HG03175 (cell line): ENCODE results near the gene ZNF423.

ENCODE experiments used
- ATAC-seq: cut with Tn5 transposase; IDR thresholded peaks from one replicate; pipeline ENCODE4 v1.9.1; 2021; ENCODE audit warnings: mild to moderate bottlenecking, moderate library complexity; ENCODE audit not compliant: unreplicated experiment

Gene ZNF423

DNA sequence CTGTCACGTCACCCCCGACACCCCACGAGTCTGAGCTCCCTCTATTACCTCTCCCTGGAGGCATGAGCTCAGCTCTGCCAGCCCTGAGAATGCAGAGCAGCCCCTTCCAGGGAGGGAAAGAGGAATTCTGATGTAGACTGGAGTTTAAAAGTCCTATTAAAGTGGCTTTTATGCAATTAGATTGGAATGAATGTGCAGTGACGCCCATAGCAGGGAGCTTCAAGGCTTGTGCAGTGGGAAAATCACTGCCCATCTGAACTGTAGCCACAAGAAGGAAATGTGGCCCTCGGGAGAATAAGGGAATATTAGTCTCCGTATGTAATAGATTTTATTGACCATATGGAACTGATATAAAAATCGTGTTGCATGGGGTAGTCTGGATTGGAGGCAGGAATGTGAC, 66.9 kb downstream of the ZNF423 start:
- ATAC-seq = no peak

DNA sequence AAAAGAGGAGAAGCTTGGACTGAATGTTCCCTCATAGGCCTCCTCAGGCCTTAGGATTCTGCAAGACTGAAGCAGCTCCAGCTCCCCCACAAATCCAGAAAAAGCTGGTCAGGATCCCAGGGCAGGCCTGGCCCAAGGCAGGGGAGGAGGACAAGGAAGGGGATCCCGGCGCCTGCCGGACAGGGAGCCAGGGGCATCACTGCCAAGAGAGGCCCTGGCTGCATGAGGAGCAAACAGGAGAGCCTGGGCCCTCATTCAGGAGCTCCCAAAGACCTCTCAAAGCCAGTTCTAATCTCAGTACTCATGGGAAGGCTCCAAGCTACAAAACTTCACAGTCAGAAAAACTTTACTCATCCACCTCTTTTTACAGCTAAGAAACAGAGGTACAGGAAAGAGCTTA, 67.3 kb downstream of the ZNF423 start:
- no peak for ATAC-seq

DNA sequence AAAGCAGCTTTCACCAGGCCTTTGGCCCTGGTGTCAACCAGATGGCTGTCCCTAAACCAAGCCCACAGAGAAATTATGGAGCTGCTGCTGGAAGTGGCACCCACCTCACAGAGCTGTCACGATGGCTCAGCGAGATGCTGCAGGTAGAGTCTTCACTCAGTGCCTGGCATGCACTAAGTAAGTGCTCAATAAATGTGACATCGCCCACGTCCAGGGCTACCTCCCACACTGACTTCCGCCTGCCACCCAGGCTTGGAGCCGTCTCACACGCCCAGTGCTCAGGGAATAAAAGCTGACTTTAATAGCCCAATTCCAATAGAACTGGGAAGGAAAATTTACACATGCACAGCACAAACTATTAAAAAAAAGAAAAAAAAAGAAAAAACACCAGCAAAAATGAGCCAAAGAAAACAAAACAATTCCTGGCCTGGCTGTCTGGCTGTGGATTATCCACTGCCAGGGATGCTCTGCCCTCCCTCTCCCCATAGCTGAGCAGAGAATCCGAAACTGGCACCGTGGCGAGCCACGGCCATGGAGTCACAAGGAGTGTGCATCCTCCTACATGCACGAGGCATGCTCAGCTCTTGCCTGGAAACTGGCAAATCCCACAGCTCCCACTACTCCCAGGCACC, 68.9 kb downstream of the ZNF423 start:
- ATAC-seq = no peak

DNA sequence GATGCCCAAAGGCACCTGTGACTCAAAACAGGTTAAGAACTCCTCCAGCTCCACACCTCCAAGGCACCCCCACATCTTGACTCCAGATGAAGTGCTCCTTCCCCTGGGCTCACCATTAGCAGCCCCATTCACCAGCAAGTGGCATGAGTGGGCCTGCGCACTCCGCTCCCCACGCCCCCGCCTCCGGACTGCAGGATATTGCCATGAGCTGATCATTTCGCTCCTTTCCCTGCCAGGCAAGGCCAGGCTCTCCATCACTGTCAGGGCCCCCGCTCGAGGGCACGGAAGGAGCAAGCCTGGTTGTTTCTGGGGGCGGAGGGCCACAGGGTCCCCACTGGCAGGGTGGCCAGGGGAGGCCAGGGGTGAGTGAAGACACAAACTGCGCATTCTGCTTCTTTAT, 69.9 kb downstream of the ZNF423 start:
- ATAC-seq = no peak

- no peak for ATAC-seq
These were observed 73.5 kb downstream of the ZNF423 start for GRCh38 chr16:49782405-49782804.

DNA sequence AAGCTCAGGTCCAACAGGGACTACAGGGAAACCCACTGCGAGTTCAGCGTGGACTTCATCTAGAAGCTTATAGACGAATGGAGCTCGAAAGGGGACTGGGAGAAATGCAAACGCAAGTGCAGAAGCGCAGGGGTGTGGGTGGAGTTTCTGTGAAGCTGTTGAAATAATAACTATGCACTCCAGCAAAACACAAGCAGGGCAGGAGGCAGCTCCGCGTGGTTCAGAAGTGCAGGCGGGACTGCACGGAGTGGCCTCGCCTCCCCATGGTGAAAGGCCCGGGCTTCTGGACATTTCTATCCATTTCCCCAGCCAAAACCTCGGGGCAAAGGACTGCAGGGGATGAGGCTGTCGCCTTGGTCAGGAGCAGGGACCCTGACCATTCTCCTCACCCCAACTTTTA, 74.5 kb downstream of the ZNF423 start:
- ATAC-seq = no peak

GRCh38 chr16:49780433-49780832, 75.5 kb downstream of the ZNF423 start:
- no peak for ATAC-seq

DNA sequence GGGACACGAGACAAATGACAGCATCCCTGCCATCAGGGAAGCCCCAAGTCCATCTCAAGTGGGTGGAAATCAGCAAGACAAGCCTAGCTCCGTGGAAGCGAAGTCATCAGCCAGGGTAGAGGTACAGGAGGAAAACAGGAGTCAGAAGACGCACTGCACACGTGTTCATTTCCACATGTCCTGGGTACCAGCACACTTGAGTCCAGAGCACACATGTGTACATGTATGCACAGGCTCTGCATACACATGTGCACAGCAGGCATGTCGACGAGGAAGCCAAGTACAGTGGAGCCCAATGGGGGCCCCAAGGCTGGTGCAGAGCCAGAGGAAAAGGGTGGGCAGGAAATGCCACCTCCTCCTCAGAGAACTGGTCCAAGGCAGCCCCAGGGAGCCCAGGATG, 75.9 kb downstream of the ZNF423 start:
- no peak for ATAC-seq

GRCh38 chr16:49778202-49778930, 77.5 kb downstream of the ZNF423 start:
- ATAC-seq = no peak

DNA sequence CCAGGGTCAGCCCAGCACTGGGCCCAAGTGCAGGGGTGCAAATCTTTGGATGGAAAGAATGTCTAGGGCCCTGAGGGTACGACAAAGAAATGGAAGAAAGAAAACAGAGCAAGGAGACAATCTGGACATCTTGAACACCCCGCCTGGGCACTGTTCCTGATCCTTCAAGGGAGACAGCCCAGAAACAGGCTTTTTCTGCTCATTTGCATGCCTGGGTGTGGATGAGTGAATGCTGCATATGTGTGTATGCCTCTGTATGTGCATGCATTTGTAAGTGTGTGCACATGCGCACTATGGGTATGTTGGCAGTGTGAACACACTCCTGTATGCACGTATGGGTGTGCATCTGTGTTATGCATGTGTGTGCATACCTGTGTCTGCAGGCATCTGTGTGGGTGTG, 79.2 kb downstream of the ZNF423 start:
- no peak for ATAC-seq

DNA sequence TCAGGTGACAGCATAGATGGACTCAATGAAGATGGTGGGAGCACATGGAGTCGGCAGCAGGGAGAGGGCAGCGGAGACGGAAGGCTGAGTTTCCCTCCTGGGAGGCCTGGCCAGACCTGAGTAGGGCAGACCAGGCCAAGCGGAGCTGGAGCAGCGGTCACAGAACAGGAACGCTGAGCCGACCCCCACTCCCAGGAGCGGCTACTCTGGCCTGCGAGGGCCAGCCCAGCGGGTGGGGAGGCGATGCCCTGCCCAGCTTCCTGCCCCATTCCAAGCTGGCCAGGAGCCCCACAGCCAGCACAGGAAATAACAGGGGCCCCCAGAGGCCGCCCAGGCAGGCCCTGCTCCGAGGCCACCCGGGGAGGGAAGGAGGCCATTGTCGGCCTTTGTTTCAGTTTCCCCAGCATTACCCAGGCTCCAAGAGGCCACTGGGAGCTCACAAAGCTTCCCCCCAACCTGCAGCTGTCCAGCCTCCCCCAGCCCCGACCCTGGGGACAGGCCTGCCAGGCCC, 79.8 kb downstream of the ZNF423 start:
- no peak for ATAC-seq

GRCh38 chr16:49775581-49775980, 80.3 kb downstream of the ZNF423 start:
- ATAC-seq = no peak

GRCh38 chr16:49775018-49775417, 80.9 kb downstream of the ZNF423 start:
- ATAC-seq = no peak

- no peak for ATAC-seq
These were observed 82.1 kb downstream of the ZNF423 start for GRCh38 chr16:49773534-49774475.

- no peak for ATAC-seq
These were observed 87.9 kb downstream of the ZNF423 start for GRCh38 chr16:49767998-49768397.

DNA sequence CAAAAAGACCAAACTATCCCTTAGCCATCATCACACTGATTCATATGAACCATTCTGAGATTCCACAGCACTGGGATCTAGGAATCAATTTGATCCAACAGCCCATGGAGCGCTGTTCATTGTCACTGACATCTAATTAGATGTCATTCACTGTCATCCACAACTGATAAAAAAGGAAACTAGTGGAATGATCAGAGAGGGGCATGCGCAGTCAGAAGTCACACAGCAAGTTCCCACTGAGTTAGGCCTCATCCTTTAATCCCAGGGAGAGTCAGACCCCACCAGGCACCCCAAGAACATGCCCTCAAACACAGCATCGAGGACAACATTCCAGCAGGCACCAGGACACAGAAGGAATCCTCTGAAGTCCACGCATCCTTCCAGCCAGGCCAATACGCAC, 88.5 kb downstream of the ZNF423 start:
- ATAC-seq = no peak

GRCh38 chr16:49766225-49766624, 89.7 kb downstream of the ZNF423 start:
- ATAC-seq = no peak

- no peak for ATAC-seq
These were observed 92.1 kb downstream of the ZNF423 start for GRCh38 chr16:49763826-49764225.

DNA sequence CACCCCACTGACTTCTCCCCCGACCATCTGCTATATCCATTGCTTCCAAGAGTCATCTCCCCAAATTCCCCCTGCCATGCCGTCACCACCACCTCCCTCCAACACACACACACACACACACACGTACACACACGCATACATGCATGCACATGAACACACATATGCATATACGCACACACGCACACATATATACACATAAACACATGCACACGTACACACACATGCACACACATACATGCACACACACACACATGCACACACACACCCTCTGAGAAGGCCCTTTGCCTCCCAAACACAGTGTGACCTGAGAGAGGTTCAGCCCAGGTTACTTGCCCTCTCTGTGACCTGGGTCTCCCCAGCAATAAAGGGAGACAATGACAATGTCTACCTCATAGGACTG, 95.1 kb downstream of the ZNF423 start:
- no peak for ATAC-seq

DNA sequence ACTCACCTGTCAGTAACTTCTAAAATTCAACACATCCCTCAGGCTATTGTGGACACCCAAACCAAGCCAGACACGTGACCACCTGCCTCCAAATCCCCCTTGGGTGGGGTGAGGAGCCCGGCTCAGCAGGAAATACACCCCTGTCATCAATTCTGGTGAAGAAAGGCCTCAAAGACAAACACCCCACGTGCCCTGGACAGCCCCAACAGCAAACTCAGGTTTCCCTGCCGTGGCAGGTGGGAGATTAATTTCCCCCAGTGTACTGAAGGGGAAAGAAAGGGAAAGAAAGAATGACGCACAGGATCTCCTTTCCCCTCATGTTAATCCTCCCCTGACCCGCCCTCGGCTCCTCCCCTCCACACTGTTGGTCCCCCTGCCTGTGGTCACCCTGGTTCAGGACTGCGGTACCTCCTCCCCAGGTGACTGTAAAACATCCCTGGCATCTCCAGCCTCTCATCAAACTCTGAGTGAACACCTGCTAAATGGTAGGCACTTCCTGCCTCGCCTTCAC, 98.3 kb downstream of the ZNF423 start:
- ATAC-seq = no peak
